GM21825 (cell line): ENCODE results near the gene KRT28.
"Not testable (repeated sequence)": the region's sequence is repeated elsewhere in the genome, so short reads cannot be mapped to it uniquely, and the experiment has no call there.

Source experiments
- ATAC-seq: cut with Tn5 transposase; IDR thresholded peaks from one replicate; pipeline ENCODE4 v1.9.1; 2021; ENCODE audit warnings: mild to moderate bottlenecking, moderate library complexity; ENCODE audit not compliant: unreplicated experiment

KRT28 gene

GRCh38 chr17:40782450-40782849 is 17.3 kb downstream of the KRT28 start, which contains the start of gene KRT27:
KRT27 (minus strand) TSS chr17:40782550; CDS start chr17:40782493, 57 bp downstream.
- ATAC-seq: no peak

- ATAC-seq: no peak
Observed at GRCh38 chr17:40779181-40779909, 20.4 kb downstream of the KRT28 start.

DNA sequence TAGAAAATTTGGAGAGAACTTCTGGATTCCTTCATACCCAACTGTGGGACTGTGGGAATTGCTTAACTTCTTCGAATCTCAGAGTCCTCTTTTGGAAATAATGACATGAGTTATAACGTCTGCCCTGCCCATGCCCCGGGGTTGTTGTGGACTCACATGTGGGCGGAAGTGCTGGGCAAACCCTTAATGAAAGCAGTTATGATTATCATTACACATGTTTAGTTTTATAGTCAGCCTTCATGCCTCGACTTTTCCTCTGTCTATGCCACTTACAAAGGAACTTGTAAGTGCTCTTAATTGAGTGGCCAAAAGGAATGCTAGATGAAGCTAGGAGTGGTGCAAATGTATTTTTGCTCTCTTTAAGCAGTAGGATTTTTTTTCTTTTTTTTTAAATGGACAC is 21.3 kb downstream of the KRT28 start:
- no peak for ATAC-seq

DNA sequence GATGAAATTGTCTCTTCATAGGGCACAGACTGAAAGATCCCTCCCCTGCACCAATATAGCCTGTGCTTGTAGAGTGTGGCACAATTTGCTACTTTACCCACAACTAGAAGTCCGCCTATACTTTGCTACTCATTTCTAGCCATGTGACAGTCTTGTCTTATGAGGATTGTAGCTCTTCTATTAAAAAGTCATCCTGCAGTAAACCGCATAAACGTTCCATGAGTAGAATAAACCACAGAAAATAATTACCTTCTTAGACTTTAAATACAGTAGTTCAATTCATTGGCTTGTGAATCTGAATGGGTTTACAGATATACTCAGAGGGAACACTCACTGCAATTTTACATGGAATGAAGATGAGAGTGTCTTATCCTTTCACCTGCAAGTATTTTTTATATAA is 21.8 kb downstream of the KRT28 start:
- ATAC-seq: no peak

DNA sequence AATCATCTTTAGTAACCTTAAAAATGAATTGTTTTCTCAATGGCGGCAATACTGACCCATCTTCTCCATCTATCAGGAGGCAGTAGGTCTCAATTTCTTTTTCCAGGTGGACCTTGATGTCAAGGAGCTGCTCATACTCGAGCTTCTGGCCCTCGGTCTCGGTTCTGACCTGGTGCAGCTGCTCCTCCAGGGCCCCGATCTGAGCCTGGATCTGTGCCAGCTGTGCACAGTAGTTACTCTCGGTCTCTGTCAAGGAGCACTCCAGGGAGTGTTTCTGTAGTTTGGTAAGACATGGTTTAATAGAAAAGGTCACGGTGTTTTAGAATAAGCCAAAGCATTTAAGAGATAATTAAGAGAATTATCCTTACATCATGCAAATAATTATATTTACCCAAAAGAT is 22.3 kb downstream of the KRT28 start:
- no peak for ATAC-seq

GRCh38 chr17:40775945-40776344 is 23.8 kb downstream of the KRT28 start:
- no peak for ATAC-seq

GRCh38 chr17:40772101-40772500 is 27.7 kb downstream of the KRT28 start, which contains the start of gene KRT26:
KRT26 (minus strand) TSS chr17:40772201; CDS start chr17:40772113, 88 bp downstream.
- no peak for ATAC-seq

DNA sequence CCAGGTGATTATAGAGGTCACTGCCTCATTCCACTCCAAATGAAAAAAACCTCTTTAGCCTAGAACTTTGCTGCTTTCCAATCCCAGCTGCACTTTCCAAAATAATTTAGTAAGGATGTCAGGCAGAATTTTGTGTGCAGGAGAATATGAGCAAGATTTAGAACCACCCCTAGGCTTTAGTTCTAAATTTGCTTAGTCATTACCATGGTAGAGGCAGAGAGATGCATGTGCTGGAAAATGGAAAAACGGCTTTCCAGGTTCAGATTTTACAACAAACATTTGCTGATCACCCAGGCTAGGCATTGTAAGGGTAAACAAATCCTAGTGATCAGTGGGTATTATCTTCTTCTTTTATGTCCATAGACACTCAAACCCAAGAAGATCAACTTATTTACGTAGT is 34.1 kb downstream of the KRT28 start:
- ATAC-seq: no peak

DNA sequence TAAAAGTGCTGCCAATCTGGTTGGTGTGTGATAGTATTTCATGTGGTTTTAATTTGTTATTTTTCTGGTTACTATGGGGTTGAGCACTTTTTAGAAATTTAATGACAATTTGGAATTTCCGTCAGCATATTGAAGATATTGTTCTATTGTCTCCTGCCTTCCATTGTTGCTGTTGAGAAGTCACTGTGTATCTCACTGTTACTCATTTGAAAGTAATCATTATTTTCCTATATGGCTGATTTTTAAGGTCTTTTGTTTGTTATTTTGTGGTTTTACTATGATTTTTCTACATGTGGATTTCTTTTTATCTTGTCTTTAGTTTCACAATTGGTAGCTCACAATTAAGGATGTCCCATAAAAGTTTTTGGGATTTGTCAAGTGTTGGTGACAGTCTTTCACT is 36.0 kb downstream of the KRT28 start:
- no peak for ATAC-seq

GRCh38 chr17:40760105-40761016 is 39.4 kb downstream of the KRT28 start:
- no peak for ATAC-seq

DNA sequence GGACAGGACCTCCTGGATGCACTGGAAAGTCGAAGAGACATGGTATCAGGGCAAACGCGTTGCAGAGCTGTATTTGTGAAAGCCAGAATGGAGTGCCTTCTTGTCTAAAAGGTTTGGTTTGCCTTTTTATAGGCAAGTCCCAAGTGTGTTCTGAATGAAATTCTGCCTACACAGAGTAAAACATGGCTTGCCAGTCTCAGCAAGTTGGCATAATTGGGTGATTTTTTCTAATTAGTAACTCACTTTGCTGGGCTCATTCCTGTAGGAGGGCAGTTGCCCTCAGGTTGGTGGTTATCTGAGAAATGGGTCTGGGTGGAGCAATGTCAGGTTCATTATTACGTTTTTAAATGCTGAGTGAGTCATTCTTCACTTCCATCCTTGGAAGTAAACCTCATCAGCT is 44.5 kb downstream of the KRT28 start, which contains the start of gene KRT25:
TSS of gene KRT25 (minus strand) at position 101 of the 400 bp plus-strand sequence. CDS start at position 41, 60 bp downstream.
- ATAC-seq: no peak

- no peak for ATAC-seq
Observed at GRCh38 chr17:40753804-40754203, 46.0 kb downstream of the KRT28 start.

DNA sequence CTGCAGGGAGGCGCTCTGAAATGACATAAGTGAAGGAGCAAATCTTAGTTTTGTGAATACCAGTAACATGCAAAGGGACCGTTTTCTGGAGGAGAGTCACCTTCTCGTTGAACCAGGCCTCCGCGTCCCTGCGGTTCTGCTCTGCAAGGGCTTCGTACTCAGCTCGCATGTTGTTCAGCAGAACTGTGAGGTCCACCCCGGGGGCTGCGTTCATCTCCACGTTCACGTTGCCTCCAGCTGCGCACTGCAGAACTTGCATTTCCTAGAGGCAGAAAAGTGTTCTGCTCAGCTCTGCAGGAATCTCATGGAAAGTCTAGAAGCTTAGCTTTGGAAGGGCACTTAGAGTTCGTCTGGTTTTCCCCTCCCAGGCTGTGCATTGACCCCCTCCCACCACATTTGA is 48.7 kb downstream of the KRT28 start:
- ATAC-seq: no peak

GRCh38 chr17:40750391-40750790 is 49.4 kb downstream of the KRT28 start:
- no peak for ATAC-seq

DNA sequence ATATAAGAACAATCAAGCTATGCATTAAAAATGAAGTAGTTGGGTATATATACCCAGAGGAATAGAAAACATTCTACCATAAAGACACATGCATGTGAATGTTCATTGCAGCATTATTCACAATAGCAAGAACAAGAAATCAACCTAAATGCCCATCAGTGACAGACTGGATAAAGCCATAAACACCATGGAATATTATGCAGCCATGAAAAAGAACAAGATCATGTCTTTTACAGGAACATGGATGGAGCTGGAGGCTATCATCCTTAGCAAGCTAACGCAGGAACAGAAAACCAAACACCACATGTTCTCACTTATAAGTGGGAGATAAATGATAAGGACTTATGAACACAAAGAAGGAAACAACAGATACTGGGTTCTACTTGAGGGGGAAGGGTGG is 51.1 kb downstream of the KRT28 start:
- ATAC-seq: not testable (repeated sequence)
